Measurements from ENCODE around the gene GREB1.

DNA sequence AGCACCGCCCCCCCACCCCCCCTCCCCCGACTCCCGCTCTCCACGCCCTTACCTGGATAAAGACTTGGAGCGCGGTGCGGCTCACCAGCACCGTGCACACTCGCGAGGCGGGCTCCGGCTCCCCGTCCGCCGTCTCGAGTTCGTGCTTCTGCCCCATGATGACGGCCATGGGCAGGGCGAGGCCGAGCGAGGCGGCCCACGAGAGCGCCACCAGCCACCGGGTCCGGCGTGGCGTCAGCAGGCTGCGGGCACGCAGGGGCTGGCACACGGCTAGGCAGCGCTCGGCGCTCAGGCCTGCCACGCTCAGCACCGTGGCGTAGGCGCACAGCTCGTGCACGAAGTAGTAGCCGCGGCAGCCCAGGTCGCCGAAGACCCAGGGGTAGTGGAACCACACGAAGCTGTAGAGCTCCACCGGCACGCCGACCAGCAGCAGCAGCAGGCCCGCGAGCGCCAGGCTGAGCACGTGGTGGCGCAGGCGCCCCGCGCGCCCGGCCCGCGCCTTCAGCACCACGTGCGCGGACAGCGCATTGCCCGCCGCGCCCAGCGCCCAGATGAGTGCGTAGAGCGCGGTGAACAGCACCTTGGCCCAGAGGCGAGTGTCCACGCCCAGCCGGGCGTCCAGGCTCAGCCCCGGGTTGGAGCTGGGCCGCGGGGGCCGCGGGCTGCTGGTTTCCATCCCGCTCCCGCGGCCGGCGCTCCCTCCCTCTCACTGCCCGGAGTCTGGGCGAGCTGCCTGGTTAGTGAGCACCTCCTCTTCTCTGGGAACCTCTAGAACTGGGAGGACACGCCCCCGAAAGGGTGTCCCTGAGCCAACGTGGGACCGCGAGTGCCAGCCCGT, 135.8 kb downstream of the GREB1 start, which contains the start of gene NTSR2:
- TF ChIP-seq CTCF (IDR thresholded peaks at IDR 0.05) (peak in 1 of 3 donors; percentile 32), POLR2A (IDR thresholded peaks at IDR 0.05) (no peak), EP300 (IDR thresholded peaks at IDR 0.05) (no peak)

Data from ovary (tissue), 3 donors.